GM19023 (cell line): ENCODE measurements around the gene GPC5.

Experiments
- ATAC-seq: cut with Tn5 transposase; IDR thresholded peaks from one replicate; pipeline ENCODE4 v1.9.1; 2021; ENCODE audit warnings: mild to moderate bottlenecking, moderate library complexity; ENCODE audit not compliant: unreplicated experiment

The GPC5 gene

DNA sequence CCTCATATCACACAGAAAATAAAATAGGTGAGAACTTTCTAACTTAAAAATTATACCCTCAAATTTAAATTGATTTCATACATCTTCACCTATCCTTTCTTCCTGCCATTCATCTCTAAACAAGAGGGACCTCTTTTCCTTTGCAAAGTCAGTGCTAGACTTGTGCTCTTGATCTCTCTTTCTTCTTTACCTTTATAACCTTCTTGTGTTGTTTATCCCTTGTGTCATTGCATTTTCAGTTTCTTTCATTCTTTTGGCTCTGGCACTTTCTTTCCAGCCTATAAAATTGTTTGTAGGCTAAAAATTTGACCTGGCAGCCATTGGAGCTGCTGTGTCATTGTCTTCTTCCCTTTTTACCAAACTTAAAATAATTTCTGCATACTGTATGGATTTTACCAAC, 190.1 kb downstream of the GPC5 start:
- ATAC-seq = no peak

- ATAC-seq = no peak
Observed at GRCh38 chr13:91592056-91593014, 193.9 kb downstream of the GPC5 start.

- ATAC-seq = no peak
Observed at GRCh38 chr13:91593456-91593855, 195.0 kb downstream of the GPC5 start.

DNA sequence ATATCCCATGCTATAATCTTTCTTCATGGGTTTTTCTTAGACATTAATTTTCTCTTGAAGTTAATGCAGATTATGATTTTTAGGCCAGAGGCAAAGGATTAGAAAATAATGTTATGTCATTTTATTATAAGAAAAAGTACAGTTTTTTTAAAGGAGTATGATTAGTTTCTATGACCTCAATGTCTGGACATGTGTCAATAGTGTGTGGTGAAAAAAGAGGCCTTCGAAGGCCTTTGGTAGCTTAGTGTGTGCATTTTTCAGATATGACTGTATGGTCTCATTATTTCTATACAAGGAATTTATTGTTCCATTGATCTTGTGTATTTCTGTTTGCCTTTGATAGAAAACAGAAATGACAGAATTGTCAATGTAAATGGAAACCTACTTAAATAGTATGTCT, 195.6 kb downstream of the GPC5 start:
- no peak for ATAC-seq

DNA sequence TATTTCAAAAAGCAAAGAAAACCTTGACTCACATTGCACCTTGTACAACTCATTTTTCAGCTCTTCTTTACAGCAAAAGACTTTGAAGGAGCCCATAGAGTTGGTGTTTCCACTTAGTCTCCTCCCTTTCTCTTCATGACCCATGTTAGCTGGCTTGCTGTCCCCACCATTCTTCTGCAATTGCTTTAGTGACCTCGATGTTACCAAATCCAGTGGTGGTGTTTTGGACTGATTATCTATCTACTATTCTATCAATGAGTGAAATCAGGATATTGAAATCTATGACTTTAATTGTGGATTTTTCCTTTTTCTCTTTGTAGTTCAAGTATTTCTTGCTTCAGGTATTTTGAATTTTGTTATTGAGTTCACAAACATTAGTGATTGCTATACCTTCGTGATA, 197.3 kb downstream of the GPC5 start:
- no peak for ATAC-seq

DNA sequence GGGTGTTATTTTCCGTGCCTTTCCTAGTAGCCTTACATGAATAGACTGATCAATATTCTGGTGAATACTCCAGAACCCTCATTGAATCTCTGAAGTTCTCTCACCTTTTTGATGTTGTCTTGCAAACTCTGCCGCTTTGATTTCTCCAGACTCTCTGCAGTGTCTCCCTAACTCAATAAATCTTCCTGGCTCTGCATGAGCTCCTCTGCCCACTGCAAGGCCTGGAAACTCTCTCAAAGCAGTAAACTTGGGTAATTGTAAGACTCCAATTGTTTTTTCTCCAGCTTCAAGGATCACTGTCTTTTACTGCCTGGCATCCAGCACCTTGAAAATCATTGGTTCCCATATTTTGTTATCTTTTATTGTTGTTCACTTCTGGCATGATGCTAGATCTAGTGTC, 198.4 kb downstream of the GPC5 start:
- no peak for ATAC-seq

- no peak for ATAC-seq
Observed at GRCh38 chr13:91598655-91599054, 200.2 kb downstream of the GPC5 start.

DNA sequence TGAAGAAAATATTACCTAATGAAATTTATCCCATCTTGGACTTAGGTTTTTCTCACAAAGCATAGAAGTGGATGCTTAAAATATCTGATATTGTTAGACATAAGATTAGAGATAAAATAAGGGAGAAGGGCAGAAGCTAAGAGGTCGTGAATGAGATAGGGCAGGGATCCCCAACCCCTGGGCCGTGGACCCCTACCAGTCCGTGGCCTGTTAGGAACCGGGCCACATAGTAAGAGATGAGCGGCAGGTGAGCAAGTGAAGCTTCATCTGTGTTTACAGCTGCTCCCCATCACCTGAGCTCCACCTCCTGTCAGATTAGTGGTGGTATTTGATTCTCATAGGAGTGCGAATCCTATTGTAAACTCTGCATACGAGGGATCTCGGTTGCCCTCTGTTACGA, 202.9 kb downstream of the GPC5 start:
- ATAC-seq = no peak

DNA sequence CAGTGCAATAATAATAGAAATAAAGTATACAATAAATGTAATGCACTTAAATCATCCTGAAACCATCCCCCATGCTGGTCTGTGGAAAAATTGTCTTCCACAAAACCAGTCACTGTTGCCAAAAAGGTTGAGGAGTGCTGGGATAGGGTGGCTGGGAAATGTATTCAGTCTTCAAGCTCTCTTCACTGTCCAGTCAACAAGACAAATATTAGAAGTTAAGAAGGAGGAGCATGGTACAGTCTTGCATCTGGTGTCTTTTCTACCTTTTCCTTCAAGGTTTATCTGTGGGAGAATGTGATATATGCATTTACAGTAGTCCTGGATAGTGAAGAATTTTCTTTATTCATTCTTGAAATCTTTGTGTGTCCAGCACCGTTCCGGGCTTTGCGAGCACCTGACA, 203.4 kb downstream of the GPC5 start:
- ATAC-seq = no peak

DNA sequence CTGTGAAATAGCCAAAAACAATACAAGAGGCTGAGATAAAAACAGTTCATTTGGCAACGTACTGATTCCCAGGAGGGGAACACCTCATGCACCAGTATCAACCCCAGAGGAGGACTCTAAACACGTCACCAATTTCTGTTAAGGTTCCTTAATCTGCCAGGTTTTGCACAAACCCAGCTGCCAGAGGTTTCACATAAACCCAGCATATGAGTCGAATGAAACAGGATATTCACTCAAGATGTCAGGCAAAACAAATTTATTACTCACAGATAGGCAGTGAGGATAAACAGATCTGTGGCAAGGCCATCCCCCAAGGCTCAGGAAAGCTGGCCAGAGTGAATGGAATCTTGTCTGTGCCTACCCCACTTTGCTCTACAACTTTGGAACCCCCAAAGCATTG, 210.9 kb downstream of the GPC5 start:
- no peak for ATAC-seq

DNA sequence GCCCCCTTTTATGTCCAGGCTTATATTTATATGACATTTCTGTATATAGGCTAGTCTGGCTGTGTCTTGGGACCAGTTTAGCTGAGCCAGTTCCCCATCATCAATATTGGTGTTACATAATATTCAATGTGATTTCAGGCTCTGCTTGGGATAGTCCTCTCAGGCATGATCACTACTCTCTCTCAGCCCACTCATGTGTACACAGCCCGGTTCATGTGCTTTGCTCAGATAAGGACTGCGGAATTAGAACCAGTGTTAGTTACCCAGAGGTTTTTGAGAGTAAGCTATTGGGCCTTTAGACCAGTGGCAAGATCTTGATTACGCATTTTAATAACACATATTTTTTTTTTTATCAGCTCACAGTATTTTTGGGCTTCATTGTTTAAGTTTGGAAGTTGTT, 219.9 kb downstream of the GPC5 start:
- ATAC-seq = no peak

DNA sequence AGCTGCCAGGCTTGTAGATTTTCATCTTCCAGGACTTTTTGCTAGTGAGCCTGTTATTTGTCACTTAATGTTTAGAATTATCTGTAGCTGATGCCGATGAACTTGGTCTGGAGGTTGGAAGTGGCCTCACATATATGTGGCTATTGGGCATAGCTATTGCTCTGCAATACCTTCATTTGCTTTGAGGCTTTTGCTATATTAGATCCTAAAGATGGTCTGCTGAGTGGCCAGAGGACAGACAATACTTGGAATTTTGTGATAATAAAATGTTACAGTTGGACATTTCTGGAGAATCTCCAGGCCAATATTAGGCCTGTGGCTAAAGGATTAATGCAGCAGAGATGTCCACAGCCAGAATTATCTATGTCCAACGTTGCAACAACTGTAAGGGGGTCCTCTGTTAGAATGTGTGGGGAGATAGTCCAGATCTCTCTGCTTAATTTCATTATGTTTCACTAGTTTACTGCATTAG, 222.3 kb downstream of the GPC5 start:
- no peak for ATAC-seq

DNA sequence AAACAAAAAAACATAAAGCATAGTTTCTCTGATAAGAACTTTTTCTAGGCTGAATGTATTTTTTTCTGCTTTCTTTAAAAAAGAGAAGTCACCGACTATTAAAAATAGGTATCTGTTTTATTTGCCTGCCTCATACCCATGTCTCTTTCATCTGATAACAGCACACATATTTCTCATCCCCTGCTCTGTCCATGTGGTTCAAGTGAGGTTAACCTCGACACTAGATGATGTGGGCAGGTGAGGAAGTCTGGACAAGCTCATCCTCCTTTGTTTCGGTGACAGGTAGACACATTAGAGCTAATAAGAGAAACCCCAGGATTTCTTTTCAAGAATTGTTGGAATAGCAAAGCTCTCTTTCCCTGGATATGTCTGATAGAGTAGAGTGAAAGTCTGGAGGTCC, 222.7 kb downstream of the GPC5 start:
- no peak for ATAC-seq

DNA sequence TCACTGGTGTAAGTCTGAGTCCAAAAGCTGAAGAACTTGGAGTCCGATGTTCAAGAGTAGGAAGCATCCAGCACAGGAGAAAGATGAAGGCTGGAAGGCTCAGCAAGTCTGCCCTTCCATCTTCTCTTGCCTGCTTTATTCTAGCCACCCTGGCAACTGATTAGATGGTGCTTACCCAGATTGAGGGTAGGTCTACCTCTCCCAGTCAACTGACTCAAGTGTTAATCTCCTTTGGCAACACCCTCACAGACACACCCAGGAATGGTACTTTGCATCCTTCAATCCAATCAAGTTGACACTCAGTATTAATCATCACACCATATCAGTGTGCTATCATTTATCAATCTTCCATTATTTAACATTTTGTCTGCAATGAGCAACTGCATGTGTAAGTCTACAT, 223.5 kb downstream of the GPC5 start:
- ATAC-seq = no peak

- ATAC-seq = no peak
Observed at GRCh38 chr13:91622778-91623550, 224.5 kb downstream of the GPC5 start.

- ATAC-seq = no peak
Observed at GRCh38 chr13:91627952-91628739, 229.7 kb downstream of the GPC5 start.

DNA sequence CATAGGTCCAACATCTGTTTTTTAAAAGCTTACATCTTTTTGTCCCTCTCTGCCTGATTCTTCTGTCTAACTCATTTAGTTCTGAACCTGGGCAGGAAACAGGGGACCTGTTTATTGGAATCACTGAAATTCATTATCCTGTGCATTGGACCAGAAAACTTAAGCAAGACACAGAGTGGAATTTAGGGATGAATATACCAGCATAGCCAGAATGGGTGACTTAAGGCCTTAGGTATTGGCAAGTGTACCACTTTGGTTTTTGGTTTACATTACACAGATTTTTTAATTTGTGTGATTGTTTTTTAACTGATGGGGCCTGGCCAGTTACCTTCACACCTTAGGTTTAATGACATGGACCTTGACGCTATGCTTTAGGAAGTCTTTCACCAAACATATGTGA, 232.5 kb downstream of the GPC5 start:
- no peak for ATAC-seq

DNA sequence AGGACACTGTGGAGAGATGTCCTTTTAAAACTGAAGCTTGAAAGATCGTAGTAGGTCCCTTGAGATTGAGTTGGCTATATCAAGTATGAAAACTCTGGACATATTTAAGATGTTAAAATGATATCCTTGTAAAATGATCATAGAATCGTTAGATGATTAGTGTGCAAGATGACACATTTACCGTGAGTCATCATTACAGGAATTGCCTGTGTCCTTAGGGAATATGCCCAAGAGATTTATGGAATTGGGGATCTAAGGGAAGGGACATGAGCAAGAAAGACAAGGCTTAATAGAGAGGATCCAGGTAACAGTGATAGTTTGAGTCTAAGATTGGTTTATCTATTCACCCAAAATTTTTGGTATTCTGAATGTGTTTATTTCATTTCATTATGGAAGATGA, 233.7 kb downstream of the GPC5 start:
- no peak for ATAC-seq

DNA sequence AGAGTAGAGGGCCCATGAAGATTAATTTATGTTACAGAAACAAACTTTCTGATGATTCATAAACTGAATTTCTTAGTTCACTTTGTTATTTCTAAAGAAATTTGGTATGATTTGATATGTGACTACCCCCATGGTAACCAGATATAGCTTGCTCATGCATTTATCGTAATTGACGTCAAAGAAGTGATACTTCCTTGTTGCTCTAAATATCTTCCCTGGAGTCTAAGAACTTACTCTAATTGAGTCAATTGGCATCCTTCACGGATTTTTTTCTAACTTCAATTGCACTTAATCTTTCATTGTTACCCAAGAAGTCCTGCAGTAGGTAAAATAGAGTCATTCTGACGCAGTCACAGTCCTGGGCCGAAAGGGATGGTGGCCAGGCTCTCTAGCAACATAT, 240.9 kb downstream of the GPC5 start:
- no peak for ATAC-seq

GRCh38 chr13:91643394-91643793, 245.0 kb downstream of the GPC5 start:
- ATAC-seq = no peak

GRCh38 chr13:91644806-91645205, 246.4 kb downstream of the GPC5 start:
- ATAC-seq = no peak
